Hepatocyte (in vitro differentiated cells): ENCODE measurements around the gene PLLP.

Experiments
- CTCF ChIP-seq: fragments of 200-600 bp; sonication (generic); IDR thresholded peaks from 2 replicates; pipeline ENCODE4 v1.5.1; 2016; ENCODE audit warnings: antibody characterized with exemption, mild to moderate bottlenecking; ENCODE audit not compliant: poor library complexity
- EZH2 ChIP-seq: fragments of 200-600 bp; sonication (generic); IDR thresholded peaks from 2 replicates; pipeline ENCODE4 v1.6.1; 2016; ENCODE audit warnings: antibody characterized with exemption, mild to moderate bottlenecking, borderline replicate concordance
- EZH2phosphoT487 ChIP-seq: fragments of 200-600 bp; sonication (generic); IDR thresholded peaks from one replicate; pipeline ENCODE4 v1.6.1; 2018; ENCODE audit warnings: antibody characterized with exemption, mild to moderate bottlenecking, low read depth, moderate library complexity; ENCODE audit not compliant: unreplicated experiment, severe bottlenecking

GRCh38 chr16:57278494-57278893 is 6.0 kb downstream of the PLLP start:
- TF ChIP-seq CTCF (no peak), EZH2 (no peak), EZH2phosphoT487 (no peak)
